ENCODE measurements around the gene DNAJC13.
A peak's percentile ranks its signal among the peaks of the same experiment; 100 is the strongest.

DNAJC13 gene

DNA sequence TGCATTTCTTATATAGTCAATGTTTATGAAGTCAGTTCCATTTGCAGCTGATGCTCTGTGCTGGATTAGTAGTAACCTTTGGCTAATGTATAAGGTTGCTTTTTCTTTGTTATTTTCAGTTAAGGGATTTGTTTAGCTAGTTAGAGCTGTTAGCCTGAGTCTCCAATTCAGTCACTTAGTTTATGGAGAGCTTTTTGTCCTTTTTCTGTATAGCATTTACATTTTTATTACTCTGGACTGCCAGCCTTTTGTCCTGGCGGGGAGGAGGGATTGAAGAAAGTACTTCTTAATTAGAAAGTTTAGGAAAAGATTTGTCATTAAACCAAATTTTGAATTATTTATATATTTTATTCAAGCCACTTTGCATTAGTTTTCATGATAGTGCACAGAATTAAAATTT lies 52.0 kb downstream of the DNAJC13 start:
- no peak for DNase-seq

DNA sequence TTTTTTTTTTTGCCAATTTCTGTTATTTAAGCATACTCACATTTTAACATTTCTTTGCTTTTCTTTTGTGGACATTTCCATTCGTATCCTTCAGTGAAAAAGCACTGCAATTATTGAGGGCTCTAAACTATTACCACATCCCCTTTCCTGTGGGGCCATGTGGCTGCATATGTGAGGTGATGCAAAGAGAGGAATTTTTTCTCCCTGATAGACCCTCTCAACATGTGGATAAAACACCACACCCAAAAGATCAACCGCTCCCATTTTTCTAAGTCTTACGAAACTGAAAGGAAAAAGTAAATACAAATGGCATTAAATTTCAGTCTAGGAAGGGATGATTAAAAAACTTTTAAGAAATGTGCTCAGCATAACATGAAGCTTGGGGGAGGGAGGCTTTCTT lies 68.8 kb downstream of the DNAJC13 start:
- no peak for DNase-seq

DNA sequence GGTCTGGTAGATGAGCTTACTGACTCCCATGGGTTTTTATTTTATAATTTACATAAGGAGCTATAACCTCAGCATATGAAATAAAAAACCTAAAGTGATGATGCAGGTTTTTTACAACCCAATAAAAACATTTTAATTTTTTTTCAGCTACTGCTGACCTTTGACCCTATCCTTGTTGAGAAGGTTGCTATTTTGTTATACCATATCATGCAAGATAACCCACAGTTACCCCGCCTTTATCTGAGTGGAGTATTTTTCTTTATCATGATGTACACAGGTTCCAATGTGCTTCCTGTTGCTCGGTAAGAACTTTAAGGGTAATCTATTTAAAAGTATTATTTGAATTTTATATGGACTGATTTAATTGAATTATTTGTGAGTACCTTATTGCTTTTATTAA lies 70.8 kb downstream of the DNAJC13 start:
- no peak for DNase-seq

DNA sequence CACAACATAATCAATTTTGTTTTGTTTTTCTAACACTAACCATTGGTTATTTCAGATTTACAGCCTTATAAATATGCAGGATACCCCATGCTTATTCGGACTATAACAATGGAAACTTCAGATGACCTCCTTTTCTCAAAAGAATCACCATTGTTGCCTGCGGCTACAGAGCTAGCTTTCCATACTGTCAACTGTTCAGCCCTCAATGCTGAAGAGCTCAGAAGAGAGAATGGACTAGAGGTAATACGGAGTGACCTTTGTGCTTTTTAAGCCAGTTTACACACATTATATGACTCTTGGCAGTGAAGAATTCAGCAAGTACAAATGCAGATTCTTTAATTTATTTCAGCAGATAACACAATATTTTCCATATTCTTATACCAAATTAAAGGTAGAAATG lies 81.8 kb downstream of the DNAJC13 start:
- no peak for DNase-seq

DNA sequence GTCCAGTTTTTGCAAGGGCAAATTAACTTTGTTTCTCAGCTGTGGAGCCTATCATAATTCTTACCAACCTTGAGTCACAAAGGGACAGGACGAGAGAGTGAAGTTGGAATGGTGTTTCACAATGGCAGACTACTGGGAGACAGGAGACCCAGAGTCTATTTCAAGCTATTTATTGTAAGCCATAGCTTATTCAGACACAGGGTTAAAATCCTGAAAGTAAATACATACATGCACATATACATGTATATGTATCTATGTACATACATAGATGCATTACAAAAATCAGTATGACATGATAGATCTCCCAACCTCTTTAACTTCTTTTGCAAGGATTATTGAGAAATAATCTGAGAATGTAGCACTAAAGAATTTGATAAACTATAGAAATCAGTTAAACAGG lies 86.3 kb downstream of the DNAJC13 start:
- DNase-seq: no peak

DNA sequence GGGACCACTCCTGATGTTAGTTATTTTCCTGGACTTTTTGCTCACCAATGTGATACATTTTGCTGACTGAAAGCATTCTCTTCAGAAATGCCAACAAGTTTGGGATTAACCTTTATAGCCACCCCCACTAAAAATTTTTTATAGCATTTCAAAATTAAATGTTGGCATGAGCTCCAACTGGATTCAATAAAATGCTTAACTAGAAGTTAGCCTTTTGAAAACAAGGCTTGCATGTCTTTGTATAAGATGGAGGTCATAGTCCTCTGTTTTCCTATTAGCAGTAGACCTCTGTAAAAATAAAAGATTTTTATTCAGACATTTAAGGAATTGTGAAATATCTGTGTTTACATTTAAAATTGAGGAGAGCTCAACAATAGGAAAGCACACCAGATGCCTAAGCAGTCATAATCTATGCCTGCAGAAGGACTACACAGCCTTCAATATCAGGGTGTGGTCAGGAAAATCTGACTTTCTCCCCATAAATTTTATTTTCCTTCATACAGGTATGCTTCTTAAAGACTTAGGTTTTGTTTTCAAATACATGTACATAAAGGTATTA lies 87.2 kb downstream of the DNAJC13 start:
- no peak for DNase-seq

DNA sequence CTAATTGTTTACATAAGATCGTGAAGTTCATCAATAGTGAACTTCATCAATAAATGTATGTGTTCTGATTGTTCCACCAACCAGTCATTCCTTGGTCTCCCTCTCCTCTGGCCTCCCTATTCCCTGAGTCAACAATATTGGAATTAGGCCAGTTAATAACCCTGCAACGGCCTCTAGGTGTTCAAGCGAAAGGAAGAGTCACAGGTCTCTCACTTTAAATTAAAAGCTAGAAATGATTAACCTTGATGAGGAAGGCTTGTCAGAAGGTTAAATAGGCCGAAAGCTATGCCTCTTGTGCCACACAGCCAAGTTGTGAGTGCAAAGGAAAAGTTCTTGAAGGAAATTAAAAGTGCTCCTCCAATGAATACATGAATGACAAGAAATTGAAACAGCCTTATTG lies 90.4 kb downstream of the DNAJC13 start:
- no peak for DNase-seq

DNA sequence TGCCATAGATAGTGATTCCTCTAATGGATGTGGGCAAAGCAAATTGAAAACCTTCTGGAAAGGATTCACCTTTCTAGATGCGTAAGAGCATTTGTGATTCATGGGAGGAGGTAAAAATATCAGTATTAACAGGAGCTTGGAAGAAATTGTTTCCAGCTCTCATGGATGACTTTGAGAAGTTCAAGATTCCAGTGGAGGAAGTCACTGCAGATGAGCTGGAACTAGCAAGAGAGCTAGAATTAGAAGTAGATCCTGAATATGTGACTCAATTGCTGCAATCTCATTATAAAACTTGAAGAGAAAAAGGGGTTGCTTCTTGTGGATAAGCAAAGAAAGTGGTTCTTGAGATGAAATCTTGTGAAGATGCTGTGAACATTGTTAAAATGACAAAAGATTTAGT lies 91.8 kb downstream of the DNAJC13 start:
- no peak for DNase-seq

DNA sequence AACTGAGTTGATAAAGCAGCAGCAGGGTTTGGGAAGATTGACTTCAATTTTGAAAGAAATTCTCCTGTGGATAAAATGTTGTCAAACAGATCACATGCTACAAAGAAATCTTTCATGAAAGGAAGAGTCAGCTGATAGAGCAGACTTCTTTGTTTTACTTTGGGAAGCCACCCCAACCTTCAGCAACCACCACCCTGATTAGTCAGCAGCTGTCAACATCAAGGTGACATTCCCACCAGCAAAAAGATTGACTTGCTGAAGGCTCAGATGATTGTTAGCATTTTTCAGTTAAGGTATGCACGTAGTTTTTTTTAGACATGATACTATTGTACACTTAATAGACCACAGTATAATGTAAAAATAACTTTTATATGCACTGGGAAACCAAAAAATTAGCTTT lies 92.2 kb downstream of the DNAJC13 start:
- no peak for DNase-seq

DNA sequence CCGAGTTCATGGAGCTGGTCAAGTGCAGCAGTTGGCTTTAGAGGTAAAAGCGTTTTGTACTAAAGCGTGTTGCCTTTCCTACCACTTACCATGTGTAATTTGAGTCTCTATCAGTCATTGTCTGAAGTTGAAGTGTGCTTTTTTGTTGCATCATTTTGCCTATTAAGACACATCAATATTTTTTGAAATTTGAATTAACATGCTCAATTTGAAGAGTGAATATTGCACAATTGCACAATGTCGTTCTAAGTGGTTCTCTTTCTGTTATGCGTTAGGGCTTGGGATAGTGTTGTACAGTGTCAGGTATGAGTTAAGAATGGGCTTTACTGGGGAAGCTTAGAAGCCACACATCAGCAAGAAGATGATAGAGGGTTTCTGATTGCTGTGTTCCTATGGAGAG lies 95.8 kb downstream of the DNAJC13 start:
- no peak for DNase-seq

DNA sequence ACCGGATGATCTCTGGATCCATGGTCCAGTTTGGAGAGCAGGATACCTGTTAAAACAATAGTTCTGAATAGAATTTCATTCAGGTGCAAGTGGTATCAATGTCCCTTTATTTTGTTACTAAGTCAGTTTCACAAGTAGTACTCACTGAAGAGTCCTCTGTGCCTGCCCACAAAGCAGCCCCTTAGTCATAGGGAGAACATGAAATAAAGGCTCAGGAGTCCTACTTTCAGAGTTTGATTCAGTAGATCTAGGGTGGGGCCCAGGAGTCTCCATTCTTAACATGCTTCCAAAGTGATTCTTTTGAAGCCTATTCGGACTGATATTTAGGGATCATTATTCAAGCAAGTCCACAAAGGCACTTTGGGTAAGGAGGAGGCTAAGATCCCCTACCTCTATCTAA lies 100.0 kb downstream of the DNAJC13 start:
- no peak for DNase-seq

DNA sequence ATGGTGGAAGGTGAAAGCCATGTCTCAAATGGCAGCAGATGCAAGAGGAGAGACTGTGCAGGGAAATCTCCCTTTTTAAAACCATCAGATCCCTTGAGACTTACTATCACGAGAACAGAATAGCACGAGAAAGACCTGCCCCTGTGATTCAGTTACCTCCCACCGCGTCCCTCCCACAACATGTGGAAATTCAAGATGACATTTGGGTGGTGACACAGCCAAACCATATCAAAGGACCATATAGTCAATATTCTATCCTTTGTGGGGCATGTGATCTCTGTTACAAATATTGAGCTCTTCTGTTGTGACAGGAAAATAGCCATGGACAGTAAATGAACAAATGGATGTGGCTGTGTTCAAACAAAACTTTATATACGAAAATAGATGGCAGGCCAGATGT lies 102.6 kb downstream of the DNAJC13 start:
- DNase-seq: no peak

DNA sequence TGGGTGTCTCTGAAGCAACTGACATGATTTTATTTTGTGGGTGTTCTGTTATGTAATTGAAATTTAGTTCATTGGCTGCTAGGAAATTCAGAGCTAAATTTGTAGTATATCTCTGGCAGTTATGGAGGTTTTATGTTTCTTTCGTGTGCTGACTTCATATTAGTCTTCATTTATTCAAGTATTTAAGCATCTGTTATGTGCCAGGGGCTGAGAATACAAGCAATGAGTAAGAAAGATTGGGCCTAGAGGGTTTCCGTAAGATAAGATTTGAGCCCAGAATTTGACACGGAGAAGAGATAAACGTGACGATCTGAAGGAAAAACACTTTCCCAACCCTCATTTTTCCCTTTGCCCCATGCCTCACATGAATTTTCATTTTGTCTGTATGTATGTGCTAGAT lies 104.6 kb downstream of the DNAJC13 start:
- no peak for DNase-seq

DNA sequence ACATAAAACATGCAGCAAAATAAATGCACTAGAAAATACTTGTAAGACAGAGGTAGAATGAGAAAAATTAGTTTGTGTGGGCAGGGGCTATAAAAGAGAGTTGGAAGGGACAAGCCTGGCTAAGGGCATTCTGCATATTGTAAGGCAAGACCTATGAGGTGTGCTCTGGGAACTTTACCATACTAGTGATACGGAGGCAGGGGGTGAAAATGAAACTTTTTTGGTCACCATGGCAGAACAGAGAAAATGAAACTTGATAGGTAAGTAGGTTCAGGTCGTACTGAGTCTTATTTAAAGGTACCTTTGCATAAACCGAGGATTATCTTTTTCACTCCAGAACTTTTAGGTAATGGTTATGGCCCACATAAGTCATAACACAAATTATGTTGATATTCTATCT lies 105.1 kb downstream of the DNAJC13 start:
- no peak for DNase-seq

DNA sequence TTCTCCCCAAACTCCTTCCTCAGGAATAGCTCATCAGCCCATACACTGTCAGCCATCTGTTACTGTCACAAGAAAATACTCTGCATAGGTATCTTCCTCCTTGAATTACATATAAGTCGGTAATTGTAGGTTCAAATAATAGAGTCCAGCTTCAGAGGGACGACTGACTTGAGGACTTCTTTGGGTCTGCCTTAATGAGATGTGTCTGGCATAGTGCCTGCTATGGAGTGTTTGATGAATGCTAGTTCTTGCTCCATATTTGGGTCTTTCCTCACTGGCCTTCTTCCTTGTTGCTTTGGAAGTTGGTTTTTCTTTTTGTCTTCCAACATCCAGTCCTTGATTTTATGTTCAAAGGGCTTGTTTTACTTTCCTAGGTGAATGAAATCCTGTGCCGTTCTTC lies 113.3 kb downstream of the DNAJC13 start:
- DNase-seq: no peak

DNA sequence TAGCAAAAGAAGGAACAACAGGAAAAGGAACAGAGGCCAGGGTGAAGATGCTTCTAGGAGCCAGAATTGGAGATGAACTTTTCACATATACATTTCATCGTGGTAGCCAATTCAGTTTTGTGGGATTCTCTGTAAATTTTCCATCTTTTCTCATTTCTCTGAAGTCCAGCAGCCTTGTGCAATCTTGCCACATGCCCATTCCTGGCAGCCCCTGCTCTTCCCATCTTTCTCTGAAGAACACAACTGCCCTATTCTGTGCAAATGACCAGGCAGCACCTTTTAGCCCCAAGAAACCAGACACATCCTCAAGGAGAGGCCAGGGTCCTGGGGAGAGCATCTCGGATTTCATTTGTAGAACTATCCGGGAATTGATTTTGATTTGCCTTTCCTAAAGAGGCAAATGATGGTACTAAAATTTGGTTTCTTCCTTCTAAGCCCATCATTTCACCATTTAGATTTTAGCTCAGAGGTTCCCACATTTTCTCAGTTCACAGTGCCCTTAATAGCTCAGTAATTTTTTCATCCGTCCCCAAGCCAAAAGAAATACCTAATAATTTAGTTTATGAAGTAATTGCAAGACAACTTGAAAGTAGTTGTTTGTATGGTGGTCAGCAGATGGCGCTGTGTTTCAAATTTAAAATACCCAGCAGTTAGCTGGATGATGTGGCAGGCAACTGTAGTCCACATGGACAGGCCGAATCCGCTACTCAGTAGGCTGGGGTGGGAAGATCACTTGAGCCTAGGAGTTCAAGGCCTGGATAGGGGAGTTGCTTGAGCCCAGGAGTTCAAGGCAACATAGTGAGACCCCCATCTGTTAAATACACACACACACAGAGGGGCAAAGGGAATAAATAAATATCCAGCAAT lies 118.5 kb downstream of the DNAJC13 start:
- DNase-seq: peak; percentile 6

DNA sequence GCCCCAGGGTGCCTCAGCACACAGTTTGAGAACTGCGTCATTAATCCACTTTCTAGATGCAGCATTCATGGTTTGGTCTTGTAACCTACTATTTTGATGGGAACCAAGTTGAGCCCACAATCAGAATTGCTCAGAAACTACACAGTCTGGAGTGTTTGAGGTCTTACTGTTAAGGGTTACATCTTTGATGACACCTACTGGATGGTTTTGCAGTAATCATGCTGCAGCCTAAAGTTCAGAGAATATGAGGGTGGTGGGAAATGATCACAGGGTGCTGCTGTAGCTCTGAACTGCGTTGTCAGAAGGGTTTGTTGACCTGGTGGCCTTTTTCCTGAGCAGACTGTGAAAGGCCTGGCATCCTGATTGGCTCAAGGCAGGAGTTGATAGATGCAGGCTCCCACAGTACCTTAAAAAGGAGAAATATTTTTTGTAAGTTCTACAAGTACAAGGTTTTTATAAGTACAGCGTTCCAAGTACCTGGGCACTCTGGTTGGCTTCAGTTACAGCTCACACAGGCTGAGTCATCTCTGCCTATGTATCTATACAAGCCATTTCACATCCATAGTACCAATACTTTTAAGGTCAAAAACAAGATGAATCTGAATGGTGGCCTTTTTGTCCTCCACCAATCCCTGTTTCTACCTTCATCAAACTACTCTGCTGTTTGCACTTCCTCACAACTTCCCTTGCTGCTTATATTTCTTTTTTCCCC lies 119.3 kb downstream of the DNAJC13 start:
- no peak for DNase-seq

DNA sequence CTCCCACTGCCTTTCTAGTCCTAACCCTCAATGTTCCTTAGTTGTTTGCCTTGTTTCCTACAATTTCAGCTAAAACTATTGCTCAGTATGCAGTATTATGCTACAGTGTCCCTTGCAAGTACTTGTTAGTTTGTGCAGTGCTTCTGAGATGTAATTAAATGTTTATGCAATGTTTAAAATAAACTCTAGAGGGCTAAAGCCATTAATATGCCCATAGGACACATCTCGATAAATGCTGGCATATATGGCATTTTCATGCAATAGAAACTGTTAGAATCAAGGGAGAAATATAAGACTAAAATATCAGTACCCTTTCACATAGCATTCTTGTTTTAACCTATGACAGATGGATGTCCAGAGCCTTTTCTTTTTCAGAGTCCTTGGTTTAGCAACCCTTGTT lies 120.0 kb downstream of the DNAJC13 start:
- no peak for DNase-seq

DNA sequence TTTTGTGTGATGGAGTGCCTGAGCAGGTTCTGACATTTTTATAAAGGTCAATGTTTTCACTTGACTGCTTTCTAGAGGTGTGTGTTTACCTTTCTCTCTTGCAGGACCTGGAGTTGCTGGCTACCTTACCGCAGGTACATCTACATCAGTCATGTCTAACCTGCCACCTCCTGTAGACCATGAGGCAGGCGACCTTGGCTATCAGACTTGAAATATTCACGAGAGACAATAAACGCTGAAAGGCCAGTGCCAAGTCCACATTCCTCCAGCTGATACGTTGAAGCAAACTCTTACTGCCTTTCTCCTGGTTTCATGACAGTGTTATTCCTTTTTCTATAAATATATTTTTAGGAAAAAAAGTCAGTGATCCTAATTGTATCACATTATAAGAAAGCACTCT lies 120.8 kb downstream of the DNAJC13 start:
- DNase-seq: no peak

DNA sequence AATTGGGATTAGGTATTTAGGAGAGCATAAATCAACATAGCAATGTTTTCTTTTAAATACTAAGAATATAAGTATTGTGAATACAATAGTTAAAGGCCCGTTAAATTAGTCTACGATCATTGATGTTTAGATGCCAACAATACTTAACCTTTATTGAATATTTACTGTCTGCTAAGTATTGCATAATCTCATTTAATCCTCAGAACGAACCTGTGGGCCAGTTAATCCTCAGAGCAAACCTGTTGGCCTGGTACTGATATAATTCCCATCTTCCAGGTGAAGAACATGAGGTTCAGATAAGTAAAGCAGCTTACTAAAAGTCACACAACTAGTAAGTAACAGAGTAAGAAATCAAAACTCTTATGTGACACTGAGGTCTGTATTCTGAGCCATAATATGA lies 122.4 kb downstream of the DNAJC13 start:
- DNase-seq: no peak

DNA sequence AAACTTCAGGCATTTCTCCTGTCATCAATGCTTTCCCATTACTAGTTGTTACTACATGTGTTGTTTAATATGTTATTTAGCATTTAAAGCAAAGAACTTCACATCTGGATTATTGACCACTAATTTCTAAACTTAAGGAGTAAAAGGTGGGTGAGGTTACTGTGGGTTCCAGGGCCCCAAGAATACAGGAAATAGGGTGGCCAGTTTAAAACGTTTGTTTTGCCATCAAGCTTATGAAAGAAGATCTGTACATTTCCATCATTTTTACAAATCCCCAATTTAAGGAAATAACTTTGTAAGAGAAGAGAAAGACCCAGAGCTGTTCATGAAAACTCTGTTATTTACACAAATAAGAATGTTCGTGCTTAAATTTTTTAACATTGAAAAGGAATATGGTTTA lies 125.3 kb downstream of the DNAJC13 start:
- DNase-seq: no peak

DNA sequence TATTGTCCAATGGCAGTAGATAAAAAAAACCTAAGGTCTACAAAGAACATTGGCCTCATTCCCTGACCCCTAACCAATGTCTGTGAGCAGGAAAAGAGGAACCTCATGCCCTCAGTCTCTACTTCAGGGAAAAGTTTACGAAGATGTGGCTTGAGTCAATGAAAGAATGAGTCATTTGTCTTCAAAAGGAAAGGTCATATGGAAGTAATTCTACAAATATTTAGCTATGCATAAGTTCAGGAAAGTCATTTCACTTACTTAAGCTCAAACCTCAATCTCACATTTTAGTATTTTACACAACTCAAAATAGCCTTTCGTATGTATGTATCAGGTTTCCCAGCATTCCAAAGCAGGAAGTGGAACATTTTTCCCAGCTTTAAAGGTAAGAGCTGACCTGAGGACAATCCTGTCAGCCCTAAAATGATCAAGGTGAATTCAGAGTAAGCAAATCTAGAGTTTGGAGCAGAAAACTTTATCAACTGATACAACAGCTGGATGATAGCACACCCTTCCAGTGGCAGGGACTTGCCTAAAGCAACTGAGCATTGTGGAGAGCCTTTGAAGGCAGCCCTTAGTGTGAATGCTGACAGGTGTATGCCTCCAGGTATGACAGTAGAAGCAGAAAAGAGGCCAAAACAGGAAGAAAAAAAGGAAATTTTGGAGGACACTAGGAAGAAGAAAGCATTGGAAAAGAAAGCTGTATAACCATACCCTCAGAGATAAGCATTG lies 125.9 kb downstream of the DNAJC13 start:
- no peak for DNase-seq

DNA sequence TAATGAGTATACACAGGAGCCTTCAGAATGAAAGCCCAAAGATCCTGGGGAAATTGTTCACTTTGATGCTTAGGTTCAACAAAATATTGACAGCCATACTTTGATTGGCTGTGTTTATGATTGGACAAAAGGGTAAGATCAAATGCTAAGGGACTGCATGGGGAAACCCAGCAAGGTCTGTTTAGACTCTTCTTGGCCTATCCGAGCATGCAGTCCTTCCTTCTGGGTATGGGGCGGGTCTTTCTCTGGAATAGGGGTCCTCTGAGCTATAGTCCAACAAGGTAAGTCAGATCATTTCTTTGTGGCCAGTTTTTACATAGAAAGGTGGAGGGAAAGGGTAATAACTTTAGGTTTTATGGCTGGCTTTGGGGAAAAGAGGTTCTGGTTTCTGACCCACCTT lies 126.8 kb downstream of the DNAJC13 start:
- DNase-seq: no peak

DNA sequence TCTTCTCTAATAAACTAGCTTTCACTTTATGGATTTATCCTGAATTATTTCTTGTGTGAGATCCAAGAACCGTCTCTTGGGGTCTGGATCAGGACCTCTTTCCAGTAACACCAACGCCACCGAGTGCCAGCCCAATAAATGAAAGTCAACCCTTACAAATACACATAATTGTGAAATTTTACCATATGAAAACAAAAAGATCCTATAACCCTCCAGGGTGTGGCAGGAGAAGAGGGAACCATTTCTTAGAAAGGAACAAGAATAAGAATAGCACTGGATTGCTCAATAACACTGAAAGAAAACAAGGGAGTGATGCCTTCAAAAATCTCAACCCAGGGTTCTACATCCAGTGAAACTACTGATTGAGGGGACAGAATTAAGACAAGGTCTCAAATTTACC lies 128.2 kb downstream of the DNAJC13 start:
- DNase-seq: no peak

Data from effector CD8-positive, alpha-beta T cell (primary cell).